IMR-90 (cell line): Measurements from ENCODE around the gene PDHB. TPM values are rescaled to one million over a fixed set of nuclear protein-coding genes. Genes with fewer than 3 reads are reported as not detected.

Experiments
- ATAC-seq: fragments of 200-7000 bp; cut with Tn5 transposase; 2 replicates; pipeline ENCODE4 v1.9.1; 2020; ENCODE audit warnings: low read depth, mild to moderate bottlenecking, moderate library complexity
- BruUV-seq: library from RNA; stranded (reverse); fragments of 400-500 nt; replicated peaks from 2 replicates; lab custom pipeline; 2021; lab: Mats Ljungman, UMichigan
- CTCF ChIA-PET: fragments of 300-600 bp; formaldehyde crosslinking; extraction: SDS; loops from one replicate; lab custom pipeline; 2021; ENCODE audit warnings: antibody characterized with exemption; lab: Yijun Ruan, JAX
- POLR2A ChIA-PET: fragments of 300-600 bp; sonication (Branson Sonifier 250); formaldehyde crosslinking; loops from one replicate; lab custom pipeline; 2022; ENCODE audit warnings: antibody characterized with exemption; ENCODE audit not compliant: unreplicated experiment; lab: Charles Lee
- DNase-seq: peaks from one replicate; pipeline ENCODE4 v3.0.0; 2013
- H2AFZ ChIP-seq: replicated peaks from 2 replicates; pipeline ENCODE3; 2013; ENCODE audit warnings: low read length, mild to moderate bottlenecking; ENCODE audit not compliant: poor library complexity
- H2AK5ac ChIP-seq: 2 replicates; pipeline ENCODE4 v1.6.1; 2013; ENCODE audit warnings: low read depth, low read length, inconsistent platforms
- H2AK9ac ChIP-seq: replicated peaks from 2 replicates; pipeline ENCODE3; 2013; ENCODE audit warnings: mild to moderate bottlenecking, low read depth, low read length, moderate library complexity; ENCODE audit not compliant: poor library complexity
- H2BK120ac ChIP-seq: 2 replicates; pipeline ENCODE4 v1.6.1; 2013; ENCODE audit warnings: low read depth, low read length, inconsistent platforms
- H2BK15ac ChIP-seq: 3 replicates; pipeline ENCODE4 v1.6.1; 2013; ENCODE audit warnings: low read depth, low read length, inconsistent platforms
- H2BK20ac ChIP-seq: 2 replicates; pipeline ENCODE4 v1.6.1; 2013; ENCODE audit warnings: low read depth, mild to moderate bottlenecking, inconsistent platforms, low read length, moderate library complexity
- H2BK5ac ChIP-seq: 2 replicates; pipeline ENCODE4 v1.6.1; 2013; ENCODE audit warnings: mild to moderate bottlenecking, low read depth, low read length, inconsistent platforms; ENCODE audit not compliant: poor library complexity, severe bottlenecking
- H3K14ac ChIP-seq: replicated peaks from 2 replicates; pipeline ENCODE4 v1.6.1; 2013; ENCODE audit warnings: low read depth, low read length, inconsistent platforms
- H3K18ac ChIP-seq: 2 replicates; pipeline ENCODE4 v1.6.1; 2013; ENCODE audit warnings: low read depth, low read length, control low read depth
- H3K23ac ChIP-seq: 2 replicates; pipeline ENCODE4 v1.6.1; 2013; ENCODE audit warnings: low read depth, low read length, inconsistent platforms
- H3K27ac ChIP-seq: 2 replicates; pipeline ENCODE4 v1.5.1; 2013; ENCODE audit warnings: mild to moderate bottlenecking, control low read depth, low read length; ENCODE audit not compliant: insufficient read depth
- H3K27me3 ChIP-seq: 2 replicates; pipeline ENCODE4 v1.6.1; 2013; ENCODE audit warnings: low read length; ENCODE audit not compliant: control insufficient read depth, insufficient read depth
- H3K36me3 ChIP-seq: 2 replicates; pipeline ENCODE4 v1.6.1; 2013; ENCODE audit warnings: low read length, mixed read lengths; ENCODE audit not compliant: control insufficient read depth, insufficient read depth
- H3K4ac ChIP-seq: 2 replicates; pipeline ENCODE4 v1.6.1; 2013; ENCODE audit warnings: low read depth, low read length, inconsistent platforms
- H3K4me1 ChIP-seq: 2 replicates; pipeline ENCODE4 v1.6.1; 2013; ENCODE audit warnings: low read length, mixed read lengths; ENCODE audit not compliant: control insufficient read depth, insufficient read depth
- H3K4me2 ChIP-seq: 2 replicates; pipeline ENCODE4 v1.6.1; 2013; ENCODE audit warnings: low read depth, mild to moderate bottlenecking, control low read depth, low read length, moderate library complexity
- H3K4me3 ChIP-seq: 2 replicates; pipeline ENCODE4 v1.5.1; 2013; ENCODE audit warnings: low read depth, mild to moderate bottlenecking, control low read depth, low read length, moderate library complexity; ENCODE audit not compliant: insufficient read depth
- H3K56ac ChIP-seq: 2 replicates; pipeline ENCODE4 v1.6.1; 2013; ENCODE audit warnings: low read length, inconsistent platforms; ENCODE audit not compliant: insufficient read depth; ENCODE audit errors: extremely low read depth
- H3K79me1 ChIP-seq, 2 experiments: 2 replicates each; pipeline ENCODE4 v1.6.1; 2013; ENCODE audit warnings: low read length in 2 of 2, inconsistent platforms in 1 of 2, low read depth in 1 of 2
- H3K9ac ChIP-seq: 2 replicates; pipeline ENCODE4 v1.6.1; 2013; ENCODE audit warnings: low read depth, low read length, control low read depth
- H3K9me1 ChIP-seq: 2 replicates; pipeline ENCODE4 v1.6.1; 2013; ENCODE audit warnings: low read length, inconsistent platforms; ENCODE audit not compliant: insufficient read depth
- H3K9me3 ChIP-seq: 2 replicates; pipeline ENCODE4 v1.6.1; 2013; ENCODE audit warnings: low read length; ENCODE audit not compliant: control insufficient read depth, insufficient read depth
- H4K20me1 ChIP-seq: 2 replicates; pipeline ENCODE4 v1.6.1; 2013; ENCODE audit warnings: low read length, inconsistent platforms; ENCODE audit not compliant: insufficient read depth
- H4K5ac ChIP-seq: 2 replicates; pipeline ENCODE4 v1.6.1; 2013; ENCODE audit warnings: mild to moderate bottlenecking, low read depth, low read length, control low read depth
- H4K8ac ChIP-seq, 2 experiments: 2 replicates each; pipeline ENCODE4 v1.6.1; 2013; ENCODE audit warnings: low read depth in 2 of 2, low read length in 2 of 2, control low read depth in 1 of 2, inconsistent platforms in 1 of 2
- H4K91ac ChIP-seq: 2 replicates; pipeline ENCODE4 v1.6.1; 2013; ENCODE audit warnings: low read depth, low read length, inconsistent platforms; ENCODE audit not compliant: insufficient read depth
- CEBPB ChIP-seq: IDR thresholded peaks from 2 replicates; pipeline ENCODE4 v1.6.1; 2012; ENCODE audit warnings: low read depth, low read length, improper control_type of control experiment
- CTCF ChIP-seq: conservative IDR thresholded peaks from 2 replicates; pipeline ENCODE4 v1.5.1; 2012; ENCODE audit warnings: mild to moderate bottlenecking, low read depth, low read length, improper control_type of control experiment
- ELK1 ChIP-seq: fragments of 150-350 bp; IDR thresholded peaks from 2 replicates; pipeline ENCODE4 v1.6.1; 2016; ENCODE audit warnings: low read depth, mild to moderate bottlenecking, low read length, moderate library complexity, borderline replicate concordance
- FOS ChIP-seq: fragments of 150-350 bp; IDR thresholded peaks from 2 replicates; pipeline ENCODE4 v1.6.1; 2016; ENCODE audit warnings: low read depth, low read length
- MAFK ChIP-seq: IDR thresholded peaks from 2 replicates; pipeline ENCODE4 v1.6.1; 2012; ENCODE audit warnings: low read depth, low read length, improper control_type of control experiment
- RAD21 ChIP-seq: IDR thresholded peaks from 2 replicates; pipeline ENCODE4 v1.6.1; 2012; ENCODE audit warnings: low read length, improper control_type of control experiment
- RCOR1 ChIP-seq: IDR thresholded peaks from 2 replicates; pipeline ENCODE4 v1.6.1; 2012; ENCODE audit warnings: mild to moderate bottlenecking, low read length, improper control_type of control experiment; ENCODE audit not compliant: insufficient replicate concordance
- SMC3 ChIP-seq: fragments of 150-350 bp; IDR thresholded peaks from 2 replicates; pipeline ENCODE4 v1.6.1; 2016; ENCODE audit warnings: low read depth, mild to moderate bottlenecking, antibody characterized with exemption, low read length, moderate library complexity
- WGBS, 2 experiments: methylation state at CpG; one replicate each; pipeline versions ENCODE4 v1.1.5 to v1.1.7; 2013; ENCODE audit warnings: missing lambda C conversion rate in 2 of 2; ENCODE audit not compliant: insufficient read length in 1 of 2; ENCODE audit errors: extremely low coverage in 2 of 2; 5-methylcytosine and 5-hydroxymethylcytosine counted together
- dilution Hi-C: fragments of 300-500 bp; cut with HindIII; formaldehyde crosslinking; loops from one replicate; pipeline ENCODE4 v1.14.3; 2018; ENCODE audit warnings: low sequenced_read_pairs; ENCODE audit not compliant: unreplicated experiment
- in situ Hi-C: fragments of 300-500 bp; cut with MboI; formaldehyde crosslinking; loops from 3 replicates; pipeline ENCODE4 v1.14.3; 2019; ENCODE audit warnings: low sequenced_read_pairs, inconsistent platforms, mixed read lengths
- intact Hi-C: fragments of 100-400 bp; cut with micrococcal nuclease; formaldehyde crosslinking; loops from 2 replicates; pipeline ENCODE4 v1.10.0; 2022
- polyA plus RNA-seq, 3 experiments: library from polyadenylated mRNA; depleted of rRNA; stranded (reverse); fragments of >200 nt; gene quantifications; 2 replicates each; pipeline ENCODE4 v1.2.3, GENCODE V29; 2012; ENCODE audit warnings: low replicate concordance in 1 of 3
- total RNA-seq: library from RNA; depleted of rRNA; stranded (reverse); fragments of >200 nt; gene quantifications from 2 replicates; pipeline ENCODE4 v1.2.3, GENCODE V29; 2012

PDHB gene
- total and polyA plus RNA-seq, 2 of the 4 experiments (the other 2 are of a cell fraction) = 69.2 to 73.5 TPM

- no peak overlapping the region for H2BK120ac ChIP-seq
- no peak overlapping the region for H3K56ac ChIP-seq
- H3K27ac ChIP-seq = no peak overlapping the region
- no peak overlapping the region for H3K4me3 ChIP-seq
- BruUV-seq = no TSS peak
- peaks cover 2% of the 10 kb centered on the region for H3K4me1 ChIP-seq
- H3K9me1 ChIP-seq = peaks cover 3% of the 10 kb centered on the region; the same call in 1 of the 2 replicates
- peaks cover 54% of the 10 kb centered on the region for H3K36me3 ChIP-seq
- no peaks in the 10 kb centered on the region for H3K27me3 ChIP-seq
- H2AFZ ChIP-seq = no peak overlapping the region
- no peak overlapping the region for H3K4ac ChIP-seq
- no peak overlapping the region for H3K9ac ChIP-seq
- intact Hi-C loops = no loop called here
- dilution Hi-C loops = no loop called here
- no peak overlapping the region for H3K4me2 ChIP-seq
- H3K79me1 ChIP-seq = peaks cover 0 to 12% of the 10 kb centered on the region in 2 experiments; a peak in 3 of 4 replicates
- H3K9me3 ChIP-seq = no peaks in the 10 kb centered on the region
- in situ Hi-C loops = loop anchor here (25.0 kb wide), 1 partner anchor 236 kb away; no protein-coding TSS in a partner anchor
- H4K5ac ChIP-seq = no peak overlapping the region
- H4K8ac ChIP-seq = no peak overlapping the region
- TF ChIP-seq CEBPB (no peak), RCOR1 (no peak), SMC3 (peak; percentile 31; the same call in 1 of the 2 replicates), CTCF (peak; percentile 39), ELK1 (no peak), MAFK (no peak), FOS (no peak), RAD21 (peak; percentile 34)
- no peak overlapping the region for H2AK5ac ChIP-seq
- no peak overlapping the region for H2BK15ac ChIP-seq
- no peak overlapping the region for H2AK9ac ChIP-seq
- no peak overlapping the region for H2BK20ac ChIP-seq
- H4K91ac ChIP-seq = no peak overlapping the region
- ATAC-seq (peak; percentile 43; the same call in 1 of the 2 replicates), DNase-seq (peak; percentile 32)
- no peak overlapping the region for H3K18ac ChIP-seq
- H4K20me1 ChIP-seq = no peaks in the 10 kb centered on the region
- H3K14ac ChIP-seq = no peak overlapping the region
- ChIA-PET POLR2A (no interaction called here), CTCF (no interaction called here)
- H3K23ac ChIP-seq = no peak overlapping the region
- H2BK5ac ChIP-seq = no peak overlapping the region
- WGBS, 2 experiments = no CpG with 5 or more reads among the region's 8 CpGs
These were observed 10.8 kb downstream of the PDHB start for GRCh38 chr3:58422756-58423325.
